ENCODE data around the gene C5orf63.
"Not testable (repeated sequence)": the region's sequence is repeated elsewhere in the genome, so short reads cannot be mapped to it uniquely, and the experiment has no call there.

The C5orf63 gene

DNA sequence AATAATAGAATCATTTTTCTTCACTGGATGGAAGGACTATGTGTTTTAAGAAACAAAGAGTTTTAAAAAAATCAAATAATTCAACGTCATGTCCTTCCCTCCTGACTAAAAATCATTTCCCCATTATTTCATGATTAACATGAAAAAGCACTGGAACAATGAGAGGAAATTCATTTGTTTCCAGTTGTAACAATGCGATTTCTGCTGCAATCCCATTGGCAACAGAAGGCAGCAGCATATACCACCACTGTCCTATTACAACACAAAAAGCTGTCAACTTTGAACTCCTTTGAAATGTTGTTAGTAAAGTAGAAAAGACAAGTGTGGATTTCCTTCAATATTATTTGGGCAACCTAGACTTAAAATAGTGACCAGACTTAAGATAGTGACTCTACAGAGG lies 3.1 kb downstream of the C5orf63 start:
- no peak for DNase-seq

DNA sequence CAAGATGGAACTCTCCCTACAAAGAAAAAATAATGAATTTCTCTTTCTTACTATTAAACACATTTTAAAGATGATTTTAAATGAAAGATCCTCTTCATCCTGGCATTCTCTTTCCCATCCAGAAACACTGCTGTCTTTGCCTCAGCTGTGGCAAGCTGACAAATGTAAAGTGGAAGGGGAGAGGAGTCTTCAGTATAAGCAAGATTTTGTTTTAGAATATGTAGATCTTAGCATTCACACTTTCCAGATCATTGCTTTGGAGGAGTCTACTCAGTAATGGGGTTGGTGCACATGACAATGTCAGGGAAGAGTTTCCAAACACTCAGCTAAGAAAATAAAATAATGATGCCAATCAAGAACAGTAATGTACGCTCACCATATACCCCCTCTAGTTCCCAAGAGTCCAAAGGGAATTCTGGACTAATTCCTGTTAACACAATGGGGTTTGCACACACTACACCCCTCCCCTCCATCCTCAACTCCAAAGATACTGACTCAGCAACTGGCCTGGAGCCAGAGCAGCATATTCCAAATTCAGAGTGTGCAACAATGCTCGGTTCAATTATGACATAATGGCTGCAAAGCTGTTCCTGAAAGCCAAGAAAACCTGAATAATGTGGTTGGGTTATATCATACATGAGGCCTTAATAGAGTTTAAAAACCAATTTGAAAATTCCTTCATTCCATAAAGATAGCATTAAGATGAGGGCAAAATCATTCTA lies 4.6 kb downstream of the C5orf63 start:
- DNase-seq: no peak

DNA sequence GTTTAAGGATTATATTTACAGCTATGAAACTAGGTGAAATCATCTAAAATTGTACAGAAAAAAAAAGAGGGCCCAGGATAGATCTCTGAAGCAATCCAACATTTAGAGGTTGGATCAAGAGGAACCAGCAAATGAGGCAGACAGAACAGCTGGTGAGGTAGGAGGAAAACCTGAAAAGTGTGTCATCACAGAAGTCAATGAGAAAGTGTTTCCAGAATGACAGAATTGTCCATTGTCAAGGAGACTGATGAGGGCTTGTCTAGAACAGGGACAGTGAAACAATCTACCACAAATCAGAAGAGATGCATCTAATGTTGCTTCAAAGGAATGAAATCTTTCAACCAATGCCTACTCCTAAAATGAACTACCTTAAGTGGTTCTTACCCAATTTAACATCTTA lies 6.6 kb downstream of the C5orf63 start:
- DNase-seq: no peak

DNA sequence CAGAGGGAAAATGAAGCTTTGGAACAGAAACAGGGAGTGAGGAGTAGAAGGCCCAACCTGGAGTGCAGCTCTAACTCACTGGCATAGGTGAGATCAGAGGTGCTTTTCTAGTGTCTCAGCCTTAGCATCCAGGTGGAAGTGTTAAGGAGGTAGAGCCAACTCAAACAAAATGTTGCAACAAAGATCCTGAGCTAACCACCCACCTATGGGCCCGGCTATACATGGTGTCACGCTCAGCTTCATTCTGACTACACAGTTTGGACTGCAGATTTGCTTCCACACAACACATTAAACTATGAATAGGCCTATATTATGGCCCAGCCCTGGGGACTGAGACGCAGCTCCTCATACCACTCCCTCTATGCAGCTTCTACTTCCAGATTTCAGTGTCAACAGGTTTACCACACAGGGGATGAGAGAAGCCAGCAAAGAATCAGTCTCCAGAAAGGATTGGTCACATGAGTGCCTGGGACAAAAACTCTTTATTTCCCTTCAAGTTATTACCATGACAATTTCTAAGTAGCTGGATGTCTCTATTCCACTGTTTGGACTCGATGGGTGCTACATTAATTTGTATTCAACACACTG lies 9.0 kb downstream of the C5orf63 start:
- no peak for DNase-seq

DNA sequence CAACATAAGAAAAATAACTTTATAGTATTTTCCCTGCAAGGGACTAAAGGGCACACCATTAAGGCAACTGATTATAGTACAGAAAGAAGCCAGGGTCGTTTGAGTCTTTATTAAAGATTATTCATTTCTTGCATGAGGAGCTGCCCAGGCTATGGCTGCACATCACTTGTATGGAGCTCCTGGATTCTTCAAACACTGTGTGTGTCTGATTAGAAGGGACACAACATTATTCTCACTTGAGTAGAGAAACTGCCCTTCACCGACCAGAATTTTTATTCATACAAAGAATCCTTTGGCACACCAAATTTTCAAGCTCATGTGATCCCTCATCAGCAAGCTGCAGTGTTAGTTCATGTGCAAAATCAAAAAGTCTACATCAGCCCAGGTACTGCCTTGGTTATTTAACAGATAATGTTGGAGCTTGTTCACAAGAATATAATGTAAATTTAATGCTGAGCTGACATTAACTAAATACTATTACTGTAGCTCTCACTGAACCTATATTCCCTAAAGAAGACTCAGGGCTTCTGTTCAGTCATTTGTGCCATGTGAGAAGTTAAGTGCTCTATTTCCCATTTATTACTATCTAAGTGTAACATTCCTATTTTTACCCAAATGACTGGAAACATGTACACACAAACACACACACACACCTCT lies 9.9 kb downstream of the C5orf63 start:
- no peak for DNase-seq

DNA sequence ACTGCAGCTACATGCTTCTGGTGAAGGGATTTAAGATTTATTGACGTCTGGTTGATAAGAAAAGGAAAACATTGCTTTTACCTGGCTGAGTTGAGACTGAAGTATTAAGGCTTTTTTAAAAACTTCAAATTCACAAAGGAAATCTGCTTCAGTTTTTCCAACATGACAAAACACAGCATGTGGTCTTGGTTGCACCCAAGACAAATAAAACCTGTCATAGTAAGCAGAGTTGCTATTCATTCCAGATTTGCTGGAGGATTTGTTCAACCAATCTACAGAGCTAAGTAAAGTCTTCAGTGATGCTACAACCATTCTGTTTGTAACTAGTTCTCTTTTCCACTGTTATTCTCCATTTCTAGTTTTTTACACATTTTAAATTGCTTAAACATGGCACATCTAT lies 11.3 kb downstream of the C5orf63 start:
- DNase-seq: no peak

DNA sequence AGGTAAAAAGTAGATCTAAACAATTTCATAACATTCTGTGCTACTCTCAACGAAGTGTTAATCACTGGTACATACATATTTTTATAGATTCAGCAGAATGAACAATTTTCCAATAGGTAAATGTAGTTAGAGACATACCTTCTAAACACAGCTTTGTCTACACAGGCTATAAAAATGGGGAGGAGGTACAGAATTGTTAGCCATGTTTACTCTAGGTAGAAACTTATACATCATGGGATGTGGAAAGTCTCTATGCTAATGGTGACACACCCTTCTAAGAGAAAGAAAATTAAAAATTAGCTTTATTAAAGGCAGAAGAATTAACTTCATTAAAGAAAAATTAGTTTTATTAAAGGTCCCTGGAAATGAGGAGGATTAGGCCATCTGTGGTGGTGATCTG lies 11.8 kb downstream of the C5orf63 start:
- no peak for DNase-seq

DNA sequence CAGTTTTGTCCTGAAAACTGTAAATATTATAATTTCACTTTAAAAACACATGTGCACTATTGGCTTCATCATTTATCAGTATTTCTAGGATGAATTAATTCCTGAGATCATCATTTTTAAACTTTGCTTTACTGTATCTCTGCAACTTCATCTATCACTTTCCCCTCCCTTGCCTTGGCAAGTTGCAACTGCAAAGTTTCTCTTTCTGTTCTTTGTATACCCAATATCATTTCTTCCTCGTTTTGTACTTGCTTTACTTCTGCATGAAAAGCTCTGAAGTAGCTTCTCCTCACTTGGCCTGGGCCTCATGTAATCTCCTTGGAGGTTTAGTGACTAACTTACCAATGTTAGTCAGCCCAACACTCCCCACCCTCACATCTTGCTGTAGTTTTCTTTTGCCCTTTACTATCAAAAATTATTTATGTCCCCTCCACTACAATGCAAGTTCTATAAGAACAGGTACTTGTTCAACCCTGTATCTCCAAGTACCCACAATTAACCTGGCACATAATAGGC lies 12.8 kb downstream of the C5orf63 start:
- no peak for DNase-seq

DNA sequence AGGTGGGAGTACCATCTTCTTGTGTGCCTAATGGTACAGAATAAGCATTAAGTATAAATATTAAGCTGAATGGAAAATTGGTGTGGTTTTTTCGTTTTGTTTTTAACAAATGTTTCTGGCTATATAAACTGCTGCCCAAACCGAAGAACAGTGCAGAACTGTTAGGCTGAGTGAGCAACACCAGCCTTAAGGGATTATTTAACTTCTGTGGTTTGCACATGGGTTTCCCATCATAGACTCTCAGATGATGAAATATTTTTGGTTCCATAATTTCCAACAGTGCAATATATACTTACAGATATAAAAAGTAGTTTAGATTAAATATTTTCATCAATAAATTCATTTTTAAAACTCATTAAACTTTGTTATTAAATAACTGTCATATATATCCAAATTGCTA lies 16.4 kb downstream of the C5orf63 start:
- DNase-seq: no peak

DNA sequence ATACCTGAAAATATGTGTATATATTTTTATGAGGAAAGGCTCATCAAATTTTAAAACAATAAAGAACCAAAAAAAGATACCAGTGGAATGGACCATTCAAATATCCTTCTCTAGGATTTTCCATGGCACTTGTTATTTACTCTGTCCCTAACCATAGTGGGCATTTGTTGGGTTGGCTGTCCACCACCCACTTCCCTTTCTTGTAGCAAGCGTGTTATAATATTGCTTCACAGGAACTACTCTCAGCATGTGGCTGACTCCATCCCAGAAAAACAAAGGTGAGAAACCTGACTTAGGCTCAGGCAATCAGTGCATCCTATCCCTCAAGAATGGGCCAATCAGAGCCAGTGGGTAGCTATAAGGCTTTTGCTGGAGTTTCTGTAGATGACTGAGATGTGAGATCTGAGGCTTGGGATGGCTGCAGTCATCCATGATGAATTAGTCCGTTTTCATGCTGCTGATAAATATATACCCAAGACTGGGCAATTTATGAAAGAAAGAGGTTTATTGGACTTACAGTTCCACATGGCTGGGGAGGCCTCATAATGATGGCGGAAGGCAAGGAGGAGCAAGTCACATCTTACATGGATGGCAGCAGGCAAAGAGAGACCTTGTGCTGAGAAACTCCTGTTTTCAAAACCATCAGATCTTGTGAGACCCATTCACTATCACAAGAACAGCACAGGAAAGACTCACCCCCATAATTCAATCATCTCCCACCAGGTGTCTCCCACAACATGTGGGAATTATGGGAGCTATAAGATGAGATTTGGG lies 17.2 kb downstream of the C5orf63 start:
- no peak for DNase-seq

DNA sequence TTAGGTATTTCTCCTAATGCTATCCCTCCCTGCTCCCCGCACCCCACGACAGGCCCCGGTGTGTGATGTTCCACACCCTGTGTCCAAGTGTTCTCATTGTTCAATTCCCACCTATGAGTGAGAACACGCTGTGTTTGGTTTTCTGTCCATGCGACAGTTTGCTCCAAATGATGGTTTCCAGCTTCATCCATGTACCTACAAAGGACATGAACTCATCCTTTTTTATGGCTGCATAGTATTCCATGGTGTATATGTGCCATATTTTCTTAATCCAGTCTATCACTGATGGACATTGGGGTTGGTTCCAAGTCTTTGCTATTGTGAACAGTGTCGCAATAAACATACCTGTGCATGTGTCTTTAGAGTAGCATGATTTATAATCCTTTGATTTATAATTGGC lies 19.8 kb downstream of the C5orf63 start:
- not testable (repeated sequence) for DNase-seq

DNA sequence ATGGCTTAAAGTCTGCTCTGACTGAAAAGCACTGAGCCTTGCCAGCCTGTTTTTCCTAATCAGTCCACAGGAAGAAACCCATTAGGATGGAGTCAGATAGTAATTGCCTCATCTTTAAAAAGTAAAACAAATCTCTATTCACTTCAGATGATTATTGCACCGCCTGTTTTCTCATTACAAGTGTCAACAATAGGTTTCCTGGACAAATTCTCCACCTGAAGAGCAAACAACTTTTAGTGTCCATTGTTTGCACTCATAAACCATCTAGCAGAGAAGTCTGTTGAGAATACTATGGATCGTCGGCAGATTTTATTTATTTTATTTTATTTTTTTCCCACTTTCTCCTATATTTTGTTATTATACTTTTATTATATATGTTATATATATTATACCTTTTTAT lies 20.3 kb downstream of the C5orf63 start:
- DNase-seq: no peak

DNA sequence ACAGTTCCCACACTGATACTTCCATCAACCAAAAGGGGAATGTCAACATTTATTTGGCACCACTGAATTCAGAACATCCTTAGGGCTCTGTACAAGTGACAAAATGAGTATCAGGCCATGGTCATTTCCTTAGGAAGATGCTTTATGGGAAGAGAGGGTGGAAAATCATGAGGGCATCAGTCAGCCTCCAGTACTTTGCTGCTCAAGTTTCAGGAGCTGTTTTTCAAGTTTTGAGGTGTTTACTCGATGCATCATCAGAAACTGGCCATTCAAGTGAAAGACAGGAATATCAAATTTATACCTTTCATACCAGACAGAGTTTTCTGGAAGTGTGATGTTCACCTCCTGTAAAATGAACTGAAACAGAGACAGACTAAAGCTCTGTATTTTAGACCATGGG lies 21.7 kb downstream of the C5orf63 start:
- no peak for DNase-seq

DNA sequence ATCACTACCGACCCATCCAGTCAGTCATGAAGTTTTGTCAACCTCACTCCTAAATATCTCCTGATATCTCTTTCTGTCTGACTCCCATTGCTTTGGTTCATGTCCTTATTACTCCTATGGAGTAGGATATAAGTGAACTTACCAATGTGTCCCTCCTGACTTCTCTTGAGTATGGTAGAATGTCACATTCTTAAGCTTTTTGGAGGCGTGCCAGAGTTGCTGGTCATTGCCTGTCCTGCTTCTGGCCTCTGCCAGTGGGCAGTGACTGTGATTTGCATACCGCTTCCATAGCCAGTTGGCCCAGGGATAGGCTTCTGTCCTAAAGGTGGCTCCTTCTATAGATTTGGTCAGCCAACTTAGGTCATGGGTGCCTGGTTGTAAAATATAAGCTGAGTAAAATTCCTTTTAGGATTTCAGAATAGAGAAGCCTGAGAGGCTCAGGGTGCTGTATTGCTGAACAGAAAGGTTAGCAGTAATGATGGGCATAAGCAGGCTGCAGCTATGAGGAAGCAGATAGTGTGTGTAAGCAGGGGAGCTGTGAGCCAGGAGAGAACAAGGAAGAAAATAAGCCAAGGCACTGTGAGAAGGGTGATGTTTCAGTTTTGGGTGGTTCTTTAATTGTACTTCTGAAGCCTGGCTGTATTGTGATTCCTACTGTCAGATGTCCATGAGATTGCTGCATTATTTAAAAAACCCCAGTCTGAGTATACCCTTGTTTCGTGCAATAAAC lies 26.8 kb downstream of the C5orf63 start:
- DNase-seq: no peak

DNA sequence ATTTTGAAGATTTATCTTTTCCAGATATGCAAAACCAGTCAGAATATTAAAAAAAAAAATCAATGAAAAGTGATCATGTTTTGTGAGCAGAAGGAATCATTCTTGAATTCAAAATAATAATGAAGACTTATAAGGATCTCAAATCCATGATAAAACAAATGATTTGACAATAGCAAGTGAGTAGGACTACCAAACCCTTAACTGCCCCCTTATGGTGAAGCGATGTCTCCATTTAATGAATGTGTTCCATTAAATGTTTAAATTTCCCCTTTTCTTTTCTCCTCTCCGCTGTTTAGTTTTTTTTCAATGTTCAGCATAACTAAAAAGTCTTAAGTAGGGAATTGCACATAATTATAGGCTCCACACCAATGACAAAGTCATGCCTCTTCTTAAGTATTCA lies 30.7 kb downstream of the C5orf63 start:
- no peak for DNase-seq

DNA sequence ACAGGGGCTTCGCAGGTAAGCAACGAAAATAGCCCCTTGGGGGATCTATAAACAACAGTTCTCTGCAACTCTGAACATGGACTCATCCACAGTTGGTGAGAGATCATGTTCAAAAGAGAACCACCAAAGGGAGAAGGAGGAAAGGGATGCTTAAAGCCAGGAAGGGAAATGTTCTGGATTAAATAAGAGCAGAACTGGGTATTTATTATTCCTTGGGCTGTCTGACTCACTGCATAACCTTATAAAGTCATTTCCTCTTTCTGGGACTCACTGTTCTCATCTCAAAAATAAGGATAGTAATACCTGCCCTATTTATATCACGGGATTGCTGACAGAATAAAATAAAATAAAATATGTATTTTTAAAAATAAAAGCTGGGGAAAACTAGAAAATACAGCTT lies 31.7 kb downstream of the C5orf63 start:
- DNase-seq: no peak

DNA sequence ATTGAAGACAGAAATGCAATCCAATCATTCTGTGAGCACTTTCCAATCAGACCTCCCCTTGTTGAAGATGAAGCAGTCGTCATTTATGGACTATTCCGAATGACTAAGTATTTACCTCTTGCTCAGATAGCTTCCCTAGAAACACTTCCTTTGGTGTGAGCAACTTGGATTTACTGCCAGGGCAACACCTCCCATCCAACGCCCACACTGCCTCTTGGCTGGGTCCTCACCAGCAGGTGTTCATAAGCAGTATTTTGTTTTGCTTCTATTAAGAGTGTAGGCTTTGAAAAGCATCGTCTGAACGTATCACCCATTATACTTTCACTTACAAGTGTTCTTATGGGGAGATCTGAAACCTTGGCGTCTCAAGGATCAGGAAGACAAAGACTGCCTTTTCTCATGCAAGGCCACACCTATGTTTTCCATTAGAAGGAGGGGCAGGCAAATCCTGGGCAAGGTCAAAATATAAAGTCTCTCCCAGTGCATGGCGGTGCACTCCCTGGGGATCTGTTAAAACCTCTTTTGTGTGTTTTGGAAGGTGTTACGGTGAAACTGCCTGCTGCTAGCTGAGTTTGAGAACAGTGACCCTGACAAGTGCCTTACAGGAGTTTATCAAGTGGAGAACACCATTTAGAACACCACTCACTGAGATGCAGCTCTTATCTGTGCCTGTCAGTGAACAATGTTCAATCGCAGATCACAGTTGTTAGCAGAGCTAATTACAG lies 32.3 kb downstream of the C5orf63 start:
- no peak for DNase-seq

DNA sequence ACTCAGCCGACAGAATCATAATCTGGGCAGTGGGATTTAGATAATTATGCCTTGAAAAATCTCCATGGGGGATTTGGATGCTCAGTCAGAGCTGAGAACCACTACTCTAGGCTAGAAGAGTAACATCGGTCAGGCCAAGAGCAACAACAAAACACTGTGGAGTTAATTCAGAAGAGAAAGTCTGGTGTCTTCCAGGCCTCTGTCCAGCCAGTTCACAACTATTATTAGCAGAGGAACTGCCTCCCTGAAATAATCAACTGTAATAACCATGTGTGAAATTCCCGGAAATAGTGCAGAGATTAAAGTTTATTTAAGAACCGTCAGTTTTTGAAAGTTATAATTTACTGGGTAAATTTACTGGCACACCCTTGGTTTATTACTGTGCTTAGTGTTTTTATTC lies 34.8 kb downstream of the C5orf63 start:
- DNase-seq: no peak

DNA sequence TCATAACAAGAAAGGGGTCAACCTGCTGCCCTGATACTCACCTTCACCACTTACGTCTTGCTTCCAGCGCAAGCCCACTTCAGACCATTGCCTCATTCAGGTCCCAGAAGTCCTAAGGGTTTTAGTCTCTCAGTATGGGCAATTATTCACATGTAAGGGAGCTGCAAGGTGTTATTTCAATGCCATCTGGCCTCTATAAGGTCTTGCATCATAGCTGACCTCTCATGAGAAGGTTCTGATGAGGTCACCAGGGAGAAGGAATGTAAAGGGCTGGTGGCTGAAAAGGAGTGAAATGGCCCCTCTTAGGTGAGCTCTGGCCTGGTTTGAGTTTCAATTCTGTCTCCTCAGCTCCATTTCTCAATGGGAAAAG lies 41.5 kb downstream of the C5orf63 start:
- no peak for DNase-seq

DNA sequence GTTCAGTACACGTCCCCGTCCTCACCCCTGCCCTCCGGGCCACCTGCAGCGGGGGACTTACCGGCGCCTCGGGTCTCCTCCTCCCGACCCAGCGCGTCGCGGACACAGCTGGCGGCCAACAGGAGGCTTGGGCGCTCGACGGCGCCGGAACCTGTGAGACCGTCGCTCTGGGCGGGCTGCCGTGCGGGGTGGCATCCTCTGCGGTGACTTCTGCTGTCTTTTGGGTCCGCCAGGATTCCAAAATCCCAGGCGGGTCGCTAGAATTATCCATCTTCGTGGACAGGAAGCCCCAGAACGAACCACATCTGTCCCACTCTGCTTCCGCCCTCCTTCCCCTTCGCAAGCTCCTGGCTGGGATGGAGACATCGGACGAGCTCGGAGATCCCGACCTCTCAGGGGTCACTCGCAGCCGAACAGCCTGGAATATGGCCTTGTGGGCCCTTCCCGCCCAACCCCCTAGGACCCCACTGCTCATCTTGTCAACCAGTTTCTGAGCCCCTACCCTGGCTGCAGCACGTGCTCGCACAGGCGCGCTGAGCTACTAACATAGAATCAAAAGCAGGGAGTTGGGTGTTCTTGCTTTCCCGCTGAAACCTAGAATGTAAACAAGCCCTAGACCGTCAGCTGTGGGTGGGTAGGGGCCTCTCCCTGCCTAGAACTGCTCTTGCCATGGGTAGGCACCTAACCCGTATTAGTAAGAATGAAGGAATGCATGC lies 42.0 kb downstream of the C5orf63 start:
- DNase-seq: no peak

Data from stimulated activated CD4-positive, alpha-beta T cell treated with anti-CD3 and anti-CD28 coated beads, Interleukin-4, amount 100 ng/mL, for 4 hours (primary cell).